CD4-positive, alpha-beta T cell treated with Interferon alpha-2 for 1 hour (primary cell): ENCODE measurements around the gene ZBED2.
"Not testable (repeated sequence)": the region's sequence is repeated elsewhere in the genome, so short reads cannot be mapped to it uniquely, and the experiment has no call there.

ENCODE experiments used
- DNase-seq, 2 donors: peaks; one replicate each; pipeline ENCODE4 v3.0.0-alpha.2; 2020 to 2022

The ZBED2 gene

GRCh38 chr3:111595232-111595631 lies at the start of gene ZBED2:
Gene ZBED2, minus strand, starts transcription at chr3:111595346. Its CDS starts 1,145 bp downstream, at chr3:111594201.
- DNase-seq: no peak

- no peak for DNase-seq
These were observed 44.2 kb upstream of the ZBED2 start for GRCh38 chr3:111639316-111639715.

GRCh38 chr3:111636366-111636885 lies 41.3 kb upstream of the ZBED2 start:
- no peak for DNase-seq

GRCh38 chr3:111635403-111635802 lies 40.3 kb upstream of the ZBED2 start:
- no peak for DNase-seq

- not testable (repeated sequence) for DNase-seq
These were observed 35.5 kb upstream of the ZBED2 start for GRCh38 chr3:111630638-111631037.

- DNase-seq: not testable (repeated sequence)
These were observed 33.9 kb upstream of the ZBED2 start for GRCh38 chr3:111629018-111629417.

- DNase-seq: no peak
These were observed 31.9 kb upstream of the ZBED2 start for GRCh38 chr3:111627092-111627491.

GRCh38 chr3:111621535-111621934 lies 26.4 kb upstream of the ZBED2 start:
- DNase-seq: peak in 1 of 2 donors; percentile 30

- no peak for DNase-seq
These were observed 24.7 kb upstream of the ZBED2 start for GRCh38 chr3:111619833-111620232.

- DNase-seq: no peak
These were observed 23.8 kb upstream of the ZBED2 start for GRCh38 chr3:111618945-111619344.

GRCh38 chr3:111617912-111618601 lies 22.9 kb upstream of the ZBED2 start:
- no peak for DNase-seq

GRCh38 chr3:111617406-111617805 lies 22.3 kb upstream of the ZBED2 start:
- DNase-seq: no peak

GRCh38 chr3:111616417-111617105 lies 21.4 kb upstream of the ZBED2 start:
- peak; percentile 33 to 64 for DNase-seq

- DNase-seq: no peak
These were observed 20.7 kb upstream of the ZBED2 start for GRCh38 chr3:111615880-111616279.

GRCh38 chr3:111613294-111613693 lies 18.1 kb upstream of the ZBED2 start:
- DNase-seq: no peak

GRCh38 chr3:111610612-111611054 lies 15.5 kb upstream of the ZBED2 start:
- DNase-seq: no peak

- DNase-seq: peak; percentile 41 to 82
These were observed 15.0 kb upstream of the ZBED2 start for GRCh38 chr3:111610189-111610588.

GRCh38 chr3:111609700-111610099 lies 14.6 kb upstream of the ZBED2 start:
- DNase-seq: no peak

- peak in 1 of 2 donors; percentile 39 for DNase-seq
These were observed 13.2 kb upstream of the ZBED2 start for GRCh38 chr3:111608383-111608782.

- DNase-seq: no peak
These were observed 12.2 kb upstream of the ZBED2 start for GRCh38 chr3:111607240-111607920.

GRCh38 chr3:111605493-111605892 lies 10.3 kb upstream of the ZBED2 start:
- DNase-seq: no peak

GRCh38 chr3:111605018-111605417 lies 9.9 kb upstream of the ZBED2 start:
- DNase-seq: no peak

GRCh38 chr3:111604119-111604518 lies 9.0 kb upstream of the ZBED2 start:
- no peak for DNase-seq

- no peak for DNase-seq
These were observed 8.5 kb upstream of the ZBED2 start for GRCh38 chr3:111603679-111604078.
